CD14-positive monocyte (primary cell): ENCODE measurements around the gene UCMA. TPM values are rescaled to one million over a fixed set of nuclear protein-coding genes. Genes with fewer than 3 reads are reported as not detected.

Source experiments
- DNase-seq, 3 donors: peaks; one replicate each; pipeline ENCODE4 v3.0.0-alpha.2; 2011 to 2022
- H2AFZ ChIP-seq: 2 replicates; pipeline ENCODE4 v1.6.0; 2012; ENCODE audit warnings: mild to moderate bottlenecking, low read depth, low read length, inconsistent platforms; ENCODE audit not compliant: insufficient read depth, poor library complexity, severe bottlenecking
- H3K27ac ChIP-seq, 2 donors: 1 replicate in 1 of 2; 2 replicates in 1 of 2; pipeline ENCODE4 v1.5.1; 2012 to 2013; ENCODE audit warnings: low read length in 2 of 2, control low read depth in 1 of 2, inconsistent platforms in 1 of 2, low read depth in 1 of 2, mild to moderate bottlenecking in 1 of 2
- H3K27me3 ChIP-seq, 2 donors: one replicate each; pipeline versions ENCODE4 v1.6.0 to v1.6.1; 2011 to 2013; ENCODE audit warnings: low read length in 2 of 2; ENCODE audit not compliant: control insufficient read depth in 2 of 2, insufficient read depth in 2 of 2
- H3K36me3 ChIP-seq, 2 donors: replicated peaks in 1 of 2; 1 replicate in 1 of 2; 2 replicates in 1 of 2; pipeline versions ENCODE4 v1.5.1 to v1.6.1; 2012 to 2013; ENCODE audit warnings: low read length in 2 of 2, control low read depth in 1 of 2, inconsistent platforms in 1 of 2, mild to moderate bottlenecking in 1 of 2; ENCODE audit not compliant: insufficient read depth in 2 of 2, control insufficient read depth in 1 of 2
- H3K4me1 ChIP-seq, 2 donors: 1 replicate in 1 of 2; 2 replicates in 1 of 2; pipeline versions ENCODE4 v1.5.1 to v1.6.1; 2012 to 2013; ENCODE audit warnings: low read length in 2 of 2, control low read depth in 1 of 2, inconsistent platforms in 1 of 2, mild to moderate bottlenecking in 1 of 2, moderate library complexity in 1 of 2; ENCODE audit not compliant: insufficient read depth in 2 of 2, control insufficient read depth in 1 of 2
- H3K4me2 ChIP-seq: replicated peaks from 2 replicates; pipeline ENCODE3; 2012; ENCODE audit warnings: low read length, moderate library complexity, mild to moderate bottlenecking; ENCODE audit not compliant: poor library complexity, severe bottlenecking; ENCODE audit errors: extremely low read depth
- H3K4me3 ChIP-seq, 3 experiments: fragments of 200-600 bp in 1 of 3; sonication (generic) in 1 of 3; replicated peaks in 1 of 3; 1 replicate in 2 of 3; 2 replicates in 1 of 3; pipeline ENCODE4 v1.5.1; 2011 to 2013; ENCODE audit warnings: low read length in 3 of 3, mild to moderate bottlenecking in 3 of 3, control low read depth in 2 of 3, low read depth in 2 of 3, inconsistent platforms in 1 of 3, moderate library complexity in 1 of 3
- H3K79me2 ChIP-seq: 2 replicates; pipeline ENCODE4 v1.6.0; 2012; ENCODE audit warnings: mild to moderate bottlenecking, control low read depth, inconsistent platforms, low read length, moderate library complexity; ENCODE audit not compliant: insufficient read depth
- H3K9ac ChIP-seq: 2 replicates; pipeline ENCODE4 v1.6.0; 2017; ENCODE audit warnings: low read length, mild to moderate bottlenecking; ENCODE audit not compliant: insufficient read depth, poor library complexity, severe bottlenecking
- H3K9me3 ChIP-seq, 2 donors: replicated peaks in 1 of 2; 1 replicate in 1 of 2; 2 replicates in 1 of 2; pipeline versions ENCODE4 v1.5.1 to v1.6.1; 2012 to 2013; ENCODE audit warnings: low read length in 2 of 2, control low read depth in 1 of 2; ENCODE audit not compliant: control insufficient read depth in 1 of 2, insufficient read depth in 1 of 2
- H4K20me1 ChIP-seq: 2 replicates; pipeline ENCODE4 v1.6.0; 2012; ENCODE audit warnings: mild to moderate bottlenecking, low read length, control low read depth, moderate library complexity; ENCODE audit not compliant: insufficient read depth
- H3K27ac Mint-ChIP-seq, 7 donors: one replicate each; pipeline ENCODE4 v1.8.0; 2020; ENCODE audit warnings: mild to moderate bottlenecking in 7 of 7, mixed read lengths in 7 of 7, moderate library complexity in 6 of 7, inconsistent platforms in 2 of 7
- H3K27me3 Mint-ChIP-seq, 3 donors: one replicate each; pipeline ENCODE4 v1.8.0; 2021 to 2022; ENCODE audit warnings: low read depth in 3 of 3, mild to moderate bottlenecking in 3 of 3, mixed read lengths in 3 of 3, moderate library complexity in 3 of 3, inconsistent platforms in 1 of 3
- H3K36me3 Mint-ChIP-seq, 2 donors: one replicate each; pipeline ENCODE4 v1.8.0; 2020; ENCODE audit warnings: mixed read lengths in 2 of 2, inconsistent platforms in 1 of 2, mild to moderate bottlenecking in 1 of 2
- H3K4me1 Mint-ChIP-seq: one replicate; pipeline ENCODE4 v1.8.0; 2020; ENCODE audit warnings: mild to moderate bottlenecking, mixed read lengths
- H3K4me3 Mint-ChIP-seq, 2 donors: one replicate each; pipeline ENCODE4 v1.8.0; 2020; ENCODE audit warnings: mild to moderate bottlenecking in 2 of 2, mixed read lengths in 2 of 2, moderate library complexity in 1 of 2
- H3K9me3 Mint-ChIP-seq, 7 donors: one replicate each; pipeline ENCODE4 v1.8.0; 2020 to 2022; ENCODE audit warnings: mixed read lengths in 7 of 7, mild to moderate bottlenecking in 6 of 7, moderate library complexity in 6 of 7, inconsistent platforms in 2 of 7
- CTCF ChIP-seq: fragments of 200-600 bp; IDR thresholded peaks from one replicate; pipeline ENCODE4 v1.8.0; 2022; ENCODE audit warnings: antibody characterized with exemption, mild to moderate bottlenecking
- WGBS: methylation state at CpG from one replicate; pipeline ENCODE4 v1.1.5; 2013; ENCODE audit warnings: missing lambda C conversion rate; ENCODE audit not compliant: insufficient coverage; 5-methylcytosine and 5-hydroxymethylcytosine counted together
- intact Hi-C, 2 donors: fragments of 100-400 bp; cut with micrococcal nuclease; formaldehyde crosslinking; loops; one replicate each; pipeline versions ENCODE4 v1.15.0 to v1.15.1; 2023
- polyA plus RNA-seq, 3 donors: library from polyadenylated mRNA; depleted of rRNA in 1 of 3; unstranded in 2 of 3; stranded (reverse) in 1 of 3; fragments of 300-500 nt in 2 of 3; fragments of >200 nt in 1 of 3; fragmentation: Illumina TruSeq in 2 of 3; gene quantifications; 1 replicate in 2 of 3; 2 replicates in 1 of 3; pipeline ENCODE4 v1.2.3, GENCODE V29; 2012 to 2021

Gene UCMA
- polyA plus RNA-seq, 3 donors, result not detected

GRCh38 chr10:13206091-13206490 is 28.1 kb downstream of the UCMA start:
- Histone ChIP-seq H4K20me1 (no peaks in the 10 kb centered on the region), H2AFZ (no peak overlapping the region), H3K4me2 (no peak overlapping the region), H3K79me2 (no peaks in the 10 kb centered on the region), H3K4me3 (no peak overlapping the region), H3K27ac (no peak overlapping the region), H3K4me1 (no peaks in the 10 kb centered on the region), H3K27me3 (no peaks in the 10 kb centered on the region), H3K9ac (no peak overlapping the region), H3K36me3 (peaks cover 14 to 54% of the 10 kb centered on the region in 2 donors), H3K9me3 (no peaks in the 10 kb centered on the region)
- no peaks in the 10 kb centered on the region for H3K27me3 Mint-ChIP-seq
- no peak for TF ChIP-seq CTCF
- intact Hi-C loops, result no loop called here
- H3K9me3 Mint-ChIP-seq, result peaks cover 0 to 2% (median 0%) of the 10 kb centered on the region in 7 donors
- 100% methylated on average over 3 of the region's 9 CpGs for WGBS
- H3K27ac Mint-ChIP-seq, result peak overlapping the region in 1 of 7 donors; percentile 61
- H3K4me3 Mint-ChIP-seq, result no peak overlapping the region
- DNase-seq, result no peak
- H3K36me3 Mint-ChIP-seq, result peaks cover 49 to 79% of the 10 kb centered on the region in 2 donors
- no peaks in the 10 kb centered on the region for H3K4me1 Mint-ChIP-seq

- H3K27ac Mint-ChIP-seq, result peak overlapping the region in 1 of 7 donors; percentile 31
- TF ChIP-seq CTCF, result no peak
Measured at GRCh38 chr10:13201132-13201531, 33.0 kb downstream of the UCMA start.

More at GRCh38 chr10:13201132-13201531, 33.0 kb downstream of the UCMA start:
- Histone ChIP-seq H3K9me3 (no peaks in the 10 kb centered on the region), H3K4me1 (no peaks in the 10 kb centered on the region), H3K4me3 (no peak overlapping the region), H3K27ac (no peak overlapping the region), H4K20me1 (no peaks in the 10 kb centered on the region), H3K36me3 (peaks cover 14 to 69% of the 10 kb centered on the region in 2 donors), H3K9ac (no peak overlapping the region), H3K4me2 (no peak overlapping the region), H2AFZ (no peak overlapping the region), H3K79me2 (no peaks in the 10 kb centered on the region), H3K27me3 (no peaks in the 10 kb centered on the region)
- Mint-ChIP-seq H3K4me1 (no peaks in the 10 kb centered on the region), H3K36me3 (peaks cover 40 to 78% of the 10 kb centered on the region in 2 donors), H3K27me3 (no peaks in the 10 kb centered on the region), H3K9me3 (peaks cover 0 to 1% (median 0%) of the 10 kb centered on the region in 7 donors), H3K4me3 (no peak overlapping the region)
- intact Hi-C loops, result no loop called here
- WGBS, result 96% methylated on average over 5 of the region's 6 CpGs
- no peak for DNase-seq
